ENCODE data around the gene TBC1D14. TPM values are rescaled to one million over a fixed set of nuclear protein-coding genes. Genes with fewer than 3 reads are reported as not detected.

Gene TBC1D14
- total RNA-seq, 1 experiment from 2014 or later = 50.2 TPM

DNA sequence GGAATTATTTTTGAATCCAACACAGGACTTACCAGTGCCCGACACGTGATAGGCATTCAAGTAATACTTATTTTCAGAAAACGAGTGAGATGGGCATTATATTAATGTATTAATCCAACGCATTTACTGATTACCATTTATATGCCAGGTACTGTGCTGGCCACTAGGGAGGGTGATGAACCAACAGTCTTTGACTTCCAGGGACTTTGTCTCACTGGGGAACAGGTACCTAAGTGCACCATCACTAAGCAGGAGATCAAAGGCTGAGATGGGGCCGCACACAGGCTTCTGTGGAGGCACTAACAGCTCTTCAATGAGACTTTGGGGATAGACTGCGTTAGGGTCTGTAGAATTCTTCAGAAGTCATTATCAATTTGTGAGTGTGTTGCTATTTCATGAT lies 127.8 kb downstream of the TBC1D14 start:
- H3K9me3 ChIP-seq (ENCODE audit: control insufficient read depth, low read depth, low read length) = no peaks in the 10 kb centered on the region
- no peaks in the 10 kb centered on the region for H3K79me2 ChIP-seq (ENCODE audit: insufficient read depth, low read length)
- Mint-ChIP-seq H3K27ac (no peak overlapping the region), H3K4me3 (no peak overlapping the region), H3K36me3 (ENCODE audit: insufficient read depth in 1 of 3, low read depth in 3 of 3) (peaks cover under 1 to 3% (median 1%) of the 10 kb centered on the region in 3 experiments; a peak in 3 of 7 replicates), H3K27me3 (ENCODE audit: low read depth) (peaks cover 24% of the 10 kb centered on the region), H3K9me3 (no peaks in the 10 kb centered on the region), H3K4me1 (peaks cover 10 to 13% of the 10 kb centered on the region in 2 experiments)
- H2BK20ac ChIP-seq (ENCODE audit: low read depth, low read length, poor library complexity, severe bottlenecking) = no peak overlapping the region
- no peaks in the 10 kb centered on the region for H3K4me1 ChIP-seq (ENCODE audit: insufficient read depth, low read length)
- H3K4ac ChIP-seq (ENCODE audit: low read depth, low read length) = no peak overlapping the region
- H3K23ac ChIP-seq (ENCODE audit: insufficient read length, low read depth, low read length) = no peak overlapping the region
- H2BK120ac ChIP-seq (ENCODE audit: low read depth, low read length, poor library complexity, severe bottlenecking) = no peak overlapping the region
- no peak overlapping the region for H2BK5ac ChIP-seq (ENCODE audit: insufficient read length, low read length)
- no peak overlapping the region for H2AK5ac ChIP-seq (ENCODE audit: insufficient read length, low read length)
- no peak overlapping the region for H3K4me2 ChIP-seq (ENCODE audit: insufficient read depth, insufficient read length, low read length)
- H4K91ac ChIP-seq (ENCODE audit: insufficient read length, low read depth, low read length) = no peak overlapping the region
- H3K18ac ChIP-seq (ENCODE audit: insufficient read length, low read depth, low read length) = no peak overlapping the region
- peaks cover 12% of the 10 kb centered on the region; the same call in 1 of the 2 replicates for H3K27me3 ChIP-seq (ENCODE audit: insufficient read depth, low read length)
- no peak overlapping the region for H2BK12ac ChIP-seq (ENCODE audit: insufficient read length, low read depth, low read length)
- H3K56ac ChIP-seq (ENCODE audit: insufficient read length, low read depth, low read length) = no peak overlapping the region
- no peak overlapping the region for H3K27ac ChIP-seq (ENCODE audit: insufficient read length, low read depth, low read length)
- no peak overlapping the region for H2AFZ ChIP-seq (ENCODE audit: low read length)
- H3K14ac ChIP-seq (ENCODE audit: insufficient read depth, low read length) = no peak overlapping the region
- H3K23me2 ChIP-seq (ENCODE audit: insufficient read length, low read depth, low read length, poor library complexity, severe bottlenecking) = peaks cover 8% of the 10 kb centered on the region
- H3T11ph ChIP-seq (ENCODE audit: low read length) = no peak overlapping the region
- no peak for DNase-seq
- H4K8ac ChIP-seq (replicated peaks; ENCODE audit: insufficient read length, low read depth, low read length) = no peak overlapping the region
- H4K20me1 ChIP-seq (ENCODE audit: control insufficient read depth, insufficient read depth, insufficient read length) = no peaks in the 10 kb centered on the region
- TF ChIP-seq, protein P1, sequence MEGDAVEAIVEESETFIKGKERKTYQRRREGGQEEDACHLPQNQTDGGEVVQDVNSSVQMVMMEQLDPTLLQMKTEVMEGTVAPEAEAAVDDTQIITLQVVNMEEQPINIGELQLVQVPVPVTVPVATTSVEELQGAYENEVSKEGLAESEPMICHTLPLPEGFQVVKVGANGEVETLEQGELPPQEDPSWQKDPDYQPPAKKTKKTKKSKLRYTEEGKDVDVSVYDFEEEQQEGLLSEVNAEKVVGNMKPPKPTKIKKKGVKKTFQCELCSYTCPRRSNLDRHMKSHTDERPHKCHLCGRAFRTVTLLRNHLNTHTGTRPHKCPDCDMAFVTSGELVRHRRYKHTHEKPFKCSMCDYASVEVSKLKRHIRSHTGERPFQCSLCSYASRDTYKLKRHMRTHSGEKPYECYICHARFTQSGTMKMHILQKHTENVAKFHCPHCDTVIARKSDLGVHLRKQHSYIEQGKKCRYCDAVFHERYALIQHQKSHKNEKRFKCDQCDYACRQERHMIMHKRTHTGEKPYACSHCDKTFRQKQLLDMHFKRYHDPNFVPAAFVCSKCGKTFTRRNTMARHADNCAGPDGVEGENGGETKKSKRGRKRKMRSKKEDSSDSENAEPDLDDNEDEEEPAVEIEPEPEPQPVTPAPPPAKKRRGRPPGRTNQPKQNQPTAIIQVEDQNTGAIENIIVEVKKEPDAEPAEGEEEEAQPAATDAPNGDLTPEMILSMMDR (conservative IDR thresholded peaks at IDR 0.05) = peak; percentile 40; the same call in 2 of the 3 replicates
- H3K9ac ChIP-seq (ENCODE audit: extremely low read depth, insufficient read length, low read length) = no peak overlapping the region
- no peak overlapping the region for H4K5ac ChIP-seq (ENCODE audit: insufficient read length, low read depth, low read length)
- no peaks in the 10 kb centered on the region for H3K79me1 ChIP-seq (ENCODE audit: insufficient read depth, low read depth, low read length, poor library complexity, severe bottlenecking)
- no CpG with 5 or more reads among the region's 6 CpGs for WGBS (ENCODE audit: extremely low coverage, insufficient read length, low lambda C conversion rate)
- no peak overlapping the region for H2BK15ac ChIP-seq (ENCODE audit: low read depth, low read length)
